GM06990 (cell line): Measurements from ENCODE around the gene C1QTNF5.

Source experiments
- DNase-seq: peaks from one replicate; pipeline ENCODE4 v3.0.0-alpha.2; 2011; ENCODE audit not compliant: insufficient read length; ENCODE audit errors: extremely low read depth
- H3K27me3 ChIP-seq: replicated peaks from 2 replicates; pipeline ENCODE4 v1.6.0; 2011; ENCODE audit warnings: low read length; ENCODE audit not compliant: control insufficient read depth, insufficient read depth
- H3K36me3 ChIP-seq: 2 replicates; pipeline ENCODE4 v1.5.1; 2011; ENCODE audit warnings: low read length; ENCODE audit not compliant: control insufficient read depth, insufficient read depth
- H3K4me3 ChIP-seq: replicated peaks from 2 replicates; pipeline ENCODE4 v1.5.1; 2011; ENCODE audit warnings: low read depth, mild to moderate bottlenecking, control low read depth, low read length
- TF ChIP-seq, protein P1 (sequence below): IDR thresholded peaks from 2 replicates; pipeline ENCODE4 v1.5.1; 2011; ENCODE audit warnings: low read length, control low read depth, mild to moderate bottlenecking, inconsistent platforms; ENCODE audit not compliant: insufficient read depth, poor library complexity, severe bottlenecking

C1QTNF5 gene

DNA sequence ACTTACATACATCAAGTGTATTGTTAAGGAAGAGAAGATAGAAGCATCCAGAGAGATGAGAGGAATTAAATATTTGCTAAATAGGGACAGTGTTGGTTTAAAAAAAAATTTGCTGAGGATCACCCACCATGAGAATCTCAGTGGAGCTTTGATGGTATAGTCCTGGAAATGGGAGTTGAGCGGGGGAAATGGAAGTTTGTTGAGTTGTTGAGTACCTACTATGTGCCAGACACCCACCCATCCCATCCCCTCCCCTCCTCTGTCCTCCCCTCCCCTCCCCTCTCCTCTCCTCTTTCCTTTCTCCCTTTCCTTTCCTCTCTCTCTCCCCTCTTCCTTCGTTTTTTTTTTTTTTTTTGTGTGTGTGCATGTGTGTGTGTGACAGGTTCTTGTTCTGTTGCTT is 10.5 kb upstream of the C1QTNF5 start:
- TF ChIP-seq, protein P1, sequence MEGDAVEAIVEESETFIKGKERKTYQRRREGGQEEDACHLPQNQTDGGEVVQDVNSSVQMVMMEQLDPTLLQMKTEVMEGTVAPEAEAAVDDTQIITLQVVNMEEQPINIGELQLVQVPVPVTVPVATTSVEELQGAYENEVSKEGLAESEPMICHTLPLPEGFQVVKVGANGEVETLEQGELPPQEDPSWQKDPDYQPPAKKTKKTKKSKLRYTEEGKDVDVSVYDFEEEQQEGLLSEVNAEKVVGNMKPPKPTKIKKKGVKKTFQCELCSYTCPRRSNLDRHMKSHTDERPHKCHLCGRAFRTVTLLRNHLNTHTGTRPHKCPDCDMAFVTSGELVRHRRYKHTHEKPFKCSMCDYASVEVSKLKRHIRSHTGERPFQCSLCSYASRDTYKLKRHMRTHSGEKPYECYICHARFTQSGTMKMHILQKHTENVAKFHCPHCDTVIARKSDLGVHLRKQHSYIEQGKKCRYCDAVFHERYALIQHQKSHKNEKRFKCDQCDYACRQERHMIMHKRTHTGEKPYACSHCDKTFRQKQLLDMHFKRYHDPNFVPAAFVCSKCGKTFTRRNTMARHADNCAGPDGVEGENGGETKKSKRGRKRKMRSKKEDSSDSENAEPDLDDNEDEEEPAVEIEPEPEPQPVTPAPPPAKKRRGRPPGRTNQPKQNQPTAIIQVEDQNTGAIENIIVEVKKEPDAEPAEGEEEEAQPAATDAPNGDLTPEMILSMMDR: no peak
- H3K27me3 ChIP-seq: no peaks in the 10 kb centered on the region; the same call in 1 of the 2 replicates
- DNase-seq: no peak
- no peaks in the 10 kb centered on the region for H3K36me3 ChIP-seq
- no peak overlapping the region for H3K4me3 ChIP-seq

DNA sequence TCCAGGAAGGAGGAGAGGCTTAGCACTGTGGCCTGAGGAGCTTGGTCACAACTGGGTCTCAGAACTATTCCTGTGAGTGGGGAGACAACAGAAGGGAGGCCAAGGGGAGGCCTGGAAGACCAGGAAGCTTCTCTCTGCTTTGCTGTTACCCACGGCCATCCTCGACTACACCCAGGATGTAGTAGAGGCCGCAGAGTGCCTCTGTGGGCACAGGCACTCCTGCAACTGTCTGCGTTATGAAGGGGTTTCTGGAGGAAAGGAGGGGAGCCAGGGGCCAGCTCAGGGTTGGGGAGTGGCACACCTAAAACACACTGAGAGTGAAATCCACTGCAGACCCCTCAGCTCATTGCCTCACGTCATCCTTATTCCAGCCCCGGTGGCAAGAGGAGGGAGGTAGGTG is 9.6 kb upstream of the C1QTNF5 start:
- DNase-seq: no peak
- TF ChIP-seq, protein P1: no peak
- Histone ChIP-seq H3K27me3 (no peaks in the 10 kb centered on the region; the same call in 1 of the 2 replicates), H3K36me3 (no peaks in the 10 kb centered on the region), H3K4me3 (no peak overlapping the region)

DNA sequence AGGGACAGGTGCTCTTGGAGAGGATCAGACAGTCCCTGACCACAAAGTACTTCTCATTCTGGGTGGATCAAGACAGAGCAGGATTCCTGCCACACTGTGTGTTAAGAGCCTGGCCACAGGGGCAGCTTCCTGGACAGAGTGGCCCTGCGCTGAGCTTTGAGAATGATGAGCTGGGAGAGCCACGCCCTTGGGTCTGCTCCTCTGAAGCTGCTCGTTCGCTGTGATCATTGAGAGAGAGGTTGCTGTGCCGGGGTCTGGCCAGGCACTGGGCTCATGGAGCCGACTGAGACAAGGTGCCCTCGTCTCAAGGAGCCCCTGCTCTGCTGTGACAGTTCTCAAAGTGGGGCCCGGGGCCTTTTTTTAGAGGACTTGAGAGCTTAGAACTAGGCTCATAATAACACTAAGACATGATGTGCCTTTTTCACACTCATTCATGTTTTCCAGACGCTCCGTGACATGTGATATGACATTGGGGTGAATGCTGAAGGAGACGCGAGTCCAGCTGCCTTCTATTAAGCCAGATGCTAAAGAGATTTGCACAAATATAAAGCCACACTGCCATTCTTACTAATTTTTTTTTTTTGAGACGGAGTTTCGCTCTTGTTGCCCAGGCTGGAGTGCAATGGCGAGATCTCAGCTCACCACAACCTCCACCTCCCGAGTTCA is 7.4 kb upstream of the C1QTNF5 start:
- TF ChIP-seq, protein P1: no peak
- no peak for DNase-seq
- H3K36me3 ChIP-seq: no peaks in the 10 kb centered on the region
- peaks cover 2% of the 10 kb centered on the region for H3K27me3 ChIP-seq
- H3K4me3 ChIP-seq: no peak overlapping the region

DNA sequence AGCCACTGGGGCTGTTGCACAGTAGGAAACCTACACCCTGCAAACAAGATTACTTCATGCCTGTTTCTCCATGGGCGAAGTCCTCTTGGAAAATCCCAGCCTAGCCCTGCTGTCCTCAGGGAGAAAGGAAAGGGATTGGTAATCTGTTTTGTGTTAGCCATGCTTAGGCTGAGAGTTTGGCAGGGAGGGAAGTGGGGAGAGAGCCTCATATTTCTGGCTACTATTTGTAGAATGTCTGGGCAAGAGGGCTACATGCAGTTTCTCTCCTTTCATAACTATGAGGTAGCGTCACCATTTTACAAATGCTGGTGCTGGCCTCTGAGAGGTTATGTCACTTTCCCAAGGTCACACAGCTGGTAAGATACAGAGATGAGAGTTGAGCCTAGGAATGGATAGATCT is 6.6 kb upstream of the C1QTNF5 start:
- H3K27me3 ChIP-seq: peaks cover 2% of the 10 kb centered on the region
- TF ChIP-seq, protein P1: no peak
- DNase-seq: no peak

DNA sequence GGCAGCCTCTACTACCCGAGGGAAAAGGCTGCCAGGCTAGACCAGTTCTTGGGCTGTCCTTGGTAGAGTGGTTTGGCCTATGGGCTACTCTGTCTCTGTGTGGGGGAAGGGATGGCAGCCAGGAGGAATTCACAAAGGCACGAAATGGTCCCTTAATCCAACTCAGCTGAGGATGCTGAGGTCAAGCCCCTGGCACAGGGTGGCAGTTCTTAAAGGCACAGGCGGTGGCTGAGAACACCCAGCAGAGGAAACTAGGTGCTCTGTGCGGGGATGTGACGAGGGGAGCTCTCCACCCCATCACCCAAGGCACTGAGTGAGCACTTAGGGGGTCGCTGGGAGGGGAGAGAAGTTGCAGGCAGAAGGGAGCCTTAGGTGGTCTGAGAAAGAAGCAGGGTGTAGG is 5.9 kb upstream of the C1QTNF5 start, which contains the start of gene MFRP:
Gene MFRP, minus strand, starts transcription at position 101 of the 400 bp plus-strand sequence. CDS start 192 bp downstream, outside the sequence.
- Histone ChIP-seq H3K36me3 (no peaks in the 10 kb centered on the region), H3K27me3 (peaks cover 2% of the 10 kb centered on the region), H3K4me3 (no peak within 1 kb of the TSS)
- DNase-seq: no peak
- TF ChIP-seq, protein P1: no peak

More for the DNA sequence above, 6.6 kb upstream of the C1QTNF5 start:
- no peak overlapping the region for H3K4me3 ChIP-seq
- no peaks in the 10 kb centered on the region for H3K36me3 ChIP-seq
